ENCODE measurements around the gene SFRP5.

The SFRP5 gene

GRCh38 chr10:97747573-97747972 lies 24.2 kb downstream of the SFRP5 start:
- no peak for DNase-seq (ENCODE audit: extremely low spot score)
- POLR2A ChIA-PET: no interaction called here
- CTCF ChIA-PET: interaction anchor here (0.9 to 3.6 kb wide), 7 partner anchors 11 to 73 kb away, joined by 3 to 13 read pairs (median 4); partner anchors contain the start of gene ZFYVE27
- TF ChIP-seq CTCF (IDR thresholded peaks at IDR 0.05; ENCODE audit: control extremely low read depth, extremely low read depth, low read depth, missing control alignments): no peak

DNA sequence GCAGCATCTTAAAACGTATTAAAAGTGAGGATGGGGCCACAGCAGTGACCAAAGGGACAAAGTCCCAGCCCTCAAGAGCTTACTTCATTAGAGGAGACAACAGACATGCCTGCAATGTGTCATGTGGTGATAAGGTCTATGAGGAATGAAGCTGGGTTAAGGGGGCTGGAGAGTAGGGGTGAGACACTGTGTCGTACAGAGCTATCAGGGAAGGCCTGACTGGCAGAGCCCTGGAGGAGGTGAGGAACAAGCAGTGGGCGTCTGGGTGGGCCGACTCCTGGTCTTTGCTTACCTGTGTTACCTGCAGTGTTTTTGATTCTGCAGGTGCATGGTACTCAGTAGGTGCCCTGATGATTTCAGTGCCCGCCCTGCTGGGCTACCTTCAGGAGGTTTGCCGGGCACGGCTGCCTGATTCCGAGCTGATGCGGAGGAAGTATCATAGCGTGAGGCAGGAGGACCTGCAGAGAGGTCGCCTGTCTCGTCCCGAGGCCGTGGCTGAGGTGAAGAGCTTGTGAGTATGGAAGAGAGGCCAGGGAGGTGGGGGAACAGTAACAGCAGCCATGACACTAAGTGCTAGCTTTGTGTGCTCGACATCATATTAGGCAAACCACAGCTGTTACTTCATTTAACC lies 27.3 kb downstream of the SFRP5 start:
- POLR2A ChIA-PET: no interaction called here
- CTCF ChIA-PET: interaction anchor here (0.7 to 1.7 kb wide), 9 partner anchors 8 to 43 kb away, joined by 3 to 7 read pairs (median 3); partner anchors contain the start of gene ZFYVE27

DNA sequence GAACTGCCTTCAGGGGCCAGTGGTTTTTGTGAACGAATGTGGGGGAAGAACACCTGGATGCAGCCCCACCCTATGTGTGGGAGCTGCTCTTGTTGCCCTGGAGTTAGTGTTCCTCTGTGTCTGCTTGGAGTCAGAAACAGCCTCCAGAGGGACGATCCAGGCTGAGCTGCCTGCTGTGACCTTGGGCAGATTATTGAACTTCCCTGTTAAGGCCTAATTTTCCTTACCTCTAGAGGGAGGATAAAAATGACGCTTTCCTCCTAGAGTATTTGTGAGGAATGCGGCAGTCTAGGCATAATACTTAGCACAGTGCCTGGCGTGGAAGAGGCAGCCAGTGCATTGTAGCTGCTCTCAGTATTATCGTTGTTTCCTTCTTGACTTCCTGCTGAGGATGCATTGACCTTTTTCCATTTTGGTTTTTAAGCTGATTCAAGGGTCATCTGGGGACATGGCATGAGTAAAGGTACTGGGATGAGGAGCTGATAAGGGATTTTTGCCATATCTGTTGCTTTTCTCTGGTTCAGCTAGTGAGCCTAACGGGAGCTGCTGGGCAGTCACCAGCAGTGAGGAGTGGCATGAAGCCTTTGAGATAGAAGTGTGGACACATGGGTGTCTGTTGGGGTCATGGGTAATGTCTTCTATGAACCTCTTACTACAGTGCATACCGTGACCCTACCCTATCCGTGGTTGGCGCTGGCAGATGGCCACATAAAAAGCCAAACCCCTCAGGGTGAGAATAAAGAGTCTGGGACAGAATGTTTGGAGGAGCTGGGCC lies 28.4 kb downstream of the SFRP5 start:
- CTCF ChIA-PET: interaction anchor here (1.0 to 1.7 kb wide), 6 partner anchors 12 to 56 kb away, joined by 3 to 6 read pairs (median 4); partner anchors contain the start of gene AVPI1
- no peak for DNase-seq (ENCODE audit: extremely low spot score)
- POLR2A ChIA-PET: no interaction called here
- TF ChIP-seq CTCF (IDR thresholded peaks at IDR 0.05; ENCODE audit: control extremely low read depth, extremely low read depth, low read depth, missing control alignments): no peak

More for the DNA sequence above, 27.3 kb downstream of the SFRP5 start:
- no peak for DNase-seq (ENCODE audit: extremely low spot score)
- no peak for TF ChIP-seq CTCF (IDR thresholded peaks at IDR 0.05; ENCODE audit: control extremely low read depth, extremely low read depth, low read depth, missing control alignments)

DNA sequence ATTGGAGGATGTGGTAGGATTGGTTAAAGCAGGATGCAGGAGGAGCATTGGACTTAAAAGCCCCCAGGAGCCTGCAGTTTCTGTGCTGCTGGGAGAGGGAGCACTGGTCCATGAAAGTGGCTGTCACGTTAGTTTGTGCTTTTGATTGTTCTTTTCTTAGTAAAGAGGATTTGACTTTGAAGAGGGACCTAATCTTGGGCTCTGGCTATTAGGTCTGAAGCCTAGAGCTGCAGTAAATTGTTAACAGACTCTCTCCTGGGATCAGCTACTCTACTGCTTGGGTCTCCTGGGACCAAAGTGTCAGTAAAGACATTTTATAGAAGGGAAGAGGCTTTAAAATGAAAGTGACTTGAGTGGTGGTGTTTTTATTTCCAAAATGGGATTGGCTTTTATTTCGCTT lies 31.2 kb downstream of the SFRP5 start:
- ChIA-PET POLR2A (interaction anchor here (0.6 kb wide), 1 partner anchor 12 kb away, joined by 5 read pairs; no protein-coding TSS in a partner anchor), CTCF (interaction anchor here (1.0 kb wide), 1 partner anchor 20 kb away, joined by 3 read pairs; no protein-coding TSS in a partner anchor)

GRCh38 chr10:97738616-97739015 lies 33.2 kb downstream of the SFRP5 start:
- POLR2A ChIA-PET: interaction anchor here (0.7 kb wide), 1 partner anchor 405 kb away, joined by 3 read pairs; no protein-coding TSS in a partner anchor
- CTCF ChIA-PET: no interaction called here

More for the DNA sequence above, 31.2 kb downstream of the SFRP5 start:
- no peak for TF ChIP-seq CTCF (IDR thresholded peaks at IDR 0.05; ENCODE audit: control extremely low read depth, extremely low read depth, low read depth, missing control alignments)
- DNase-seq (ENCODE audit: extremely low spot score): no peak

More at GRCh38 chr10:97738616-97739015, 33.2 kb downstream of the SFRP5 start:
- no peak for TF ChIP-seq CTCF (IDR thresholded peaks at IDR 0.05; ENCODE audit: control extremely low read depth, extremely low read depth, low read depth, missing control alignments)
- DNase-seq (ENCODE audit: extremely low spot score): no peak

Data from GM10248 (cell line).